H9 (cell line): ENCODE measurements around the gene C2orf72. TPM values are rescaled to one million over a fixed set of nuclear protein-coding genes. Genes with fewer than 3 reads are reported as not detected.

ENCODE experiments used
- DNase-seq: peaks from one replicate; pipeline ENCODE4 v3.0.0-alpha.2; 2017
- H2AFZ ChIP-seq: one replicate; pipeline ENCODE4 v1.6.1; 2013; ENCODE audit warnings: mild to moderate bottlenecking, low read length, control low read depth, moderate library complexity
- H2AK5ac ChIP-seq: 2 replicates; pipeline ENCODE4 v1.6.1; 2013; ENCODE audit warnings: low read length, control low read depth, mixed read lengths; ENCODE audit not compliant: insufficient read length
- H2BK120ac ChIP-seq: one replicate; pipeline ENCODE4 v1.6.1; 2013; ENCODE audit warnings: low read depth, mild to moderate bottlenecking, low read length, control low read depth, inconsistent platforms; ENCODE audit not compliant: poor library complexity, severe bottlenecking
- H2BK12ac ChIP-seq: 2 replicates; pipeline ENCODE4 v1.6.1; 2013; ENCODE audit warnings: low read length, control low read depth, mixed read lengths, low read depth; ENCODE audit not compliant: insufficient read length
- H2BK15ac ChIP-seq: 2 replicates; pipeline ENCODE4 v1.6.1; 2013; ENCODE audit warnings: low read depth, low read length, control low read depth
- H2BK20ac ChIP-seq: one replicate; pipeline ENCODE4 v1.6.1; 2013; ENCODE audit warnings: low read depth, mild to moderate bottlenecking, low read length, control low read depth, inconsistent platforms; ENCODE audit not compliant: poor library complexity, severe bottlenecking
- H2BK5ac ChIP-seq: 2 replicates; pipeline ENCODE4 v1.6.1; 2013; ENCODE audit warnings: low read length, control low read depth, mixed read lengths; ENCODE audit not compliant: insufficient read length
- H3K14ac ChIP-seq: 2 replicates; pipeline ENCODE4 v1.6.1; 2013; ENCODE audit warnings: low read length, control low read depth; ENCODE audit not compliant: insufficient read depth
- H3K18ac ChIP-seq: 2 replicates; pipeline ENCODE4 v1.6.1; 2013; ENCODE audit warnings: low read depth, mild to moderate bottlenecking, mixed read lengths, low read length, control low read depth; ENCODE audit not compliant: insufficient read length
- H3K23ac ChIP-seq: 2 replicates; pipeline ENCODE4 v1.6.1; 2013; ENCODE audit warnings: low read length, control low read depth, mixed read lengths, low read depth; ENCODE audit not compliant: insufficient read length
- H3K23me2 ChIP-seq: 2 replicates; pipeline ENCODE4 v1.6.1; 2013; ENCODE audit warnings: low read depth, mild to moderate bottlenecking, mixed read lengths, low read length, control low read depth; ENCODE audit not compliant: insufficient read length, poor library complexity, severe bottlenecking
- H3K27ac ChIP-seq: 2 replicates; pipeline ENCODE4 v1.5.1; 2013; ENCODE audit warnings: low read length, control low read depth, mixed read lengths, low read depth; ENCODE audit not compliant: insufficient read length
- H3K27me3 ChIP-seq: 2 replicates; pipeline ENCODE4 v1.6.1; 2013; ENCODE audit warnings: low read length, control low read depth, inconsistent platforms; ENCODE audit not compliant: insufficient read depth
- H3K4ac ChIP-seq: 2 replicates; pipeline ENCODE4 v1.6.1; 2013; ENCODE audit warnings: low read depth, mild to moderate bottlenecking, control low read depth, inconsistent platforms, low read length, moderate library complexity
- H3K4me1 ChIP-seq: 2 replicates; pipeline ENCODE4 v1.6.1; 2013; ENCODE audit warnings: low read length, control low read depth, inconsistent platforms; ENCODE audit not compliant: insufficient read depth
- H3K4me2 ChIP-seq: 2 replicates; pipeline ENCODE4 v1.6.1; 2013; ENCODE audit warnings: low read length, control low read depth, mixed read lengths; ENCODE audit not compliant: insufficient read length, insufficient read depth
- H3K56ac ChIP-seq: 2 replicates; pipeline ENCODE4 v1.6.1; 2013; ENCODE audit warnings: low read depth, mild to moderate bottlenecking, mixed read lengths, low read length, control low read depth; ENCODE audit not compliant: insufficient read length
- H3K79me1 ChIP-seq: 2 replicates; pipeline ENCODE4 v1.6.1; 2013; ENCODE audit warnings: low read depth, mild to moderate bottlenecking, moderate library complexity, low read length, control low read depth, inconsistent platforms; ENCODE audit not compliant: insufficient read depth, poor library complexity, severe bottlenecking
- H3K79me2 ChIP-seq: 2 replicates; pipeline ENCODE4 v1.6.1; 2013; ENCODE audit warnings: low read length, control low read depth, inconsistent platforms; ENCODE audit not compliant: insufficient read depth
- H3K9ac ChIP-seq: 2 replicates; pipeline ENCODE4 v1.6.1; 2013; ENCODE audit warnings: low read length, control low read depth, mixed read lengths; ENCODE audit not compliant: insufficient read length; ENCODE audit errors: extremely low read depth
- H3K9me3 ChIP-seq: one replicate; pipeline ENCODE4 v1.6.1; 2013; ENCODE audit warnings: low read depth, low read length, inconsistent platforms; ENCODE audit not compliant: control insufficient read depth
- H3T11ph ChIP-seq: one replicate; pipeline ENCODE4 v1.6.1; 2013; ENCODE audit warnings: mild to moderate bottlenecking, low read length, control low read depth, inconsistent platforms
- H4K20me1 ChIP-seq: one replicate; pipeline ENCODE4 v1.6.1; 2013; ENCODE audit not compliant: control insufficient read depth, insufficient read length, insufficient read depth
- H4K5ac ChIP-seq: 2 replicates; pipeline ENCODE4 v1.6.1; 2013; ENCODE audit warnings: low read depth, mild to moderate bottlenecking, mixed read lengths, low read length, control low read depth; ENCODE audit not compliant: insufficient read length
- H4K8ac ChIP-seq: replicated peaks from 2 replicates; pipeline ENCODE4 v1.6.1; 2013; ENCODE audit warnings: low read length, control low read depth, mixed read lengths, low read depth; ENCODE audit not compliant: insufficient read length
- H4K91ac ChIP-seq: 2 replicates; pipeline ENCODE4 v1.6.1; 2013; ENCODE audit warnings: low read depth, mild to moderate bottlenecking, moderate library complexity, mixed read lengths, low read length, control low read depth; ENCODE audit not compliant: insufficient read length
- H3K27ac Mint-ChIP-seq, 3 experiments: 2 replicates in 2 of 3; 3 replicates in 1 of 3; pipeline ENCODE4 v1.8.0; 2020 to 2021; ENCODE audit warnings: mixed read lengths in 3 of 3, mild to moderate bottlenecking in 1 of 3, moderate library complexity in 1 of 3
- H3K27me3 Mint-ChIP-seq: 2 replicates; pipeline ENCODE4 v1.8.0; 2021; ENCODE audit warnings: low read depth, mild to moderate bottlenecking, moderate library complexity, mixed read lengths
- H3K36me3 Mint-ChIP-seq, 3 experiments: 2 replicates in 2 of 3; 3 replicates in 1 of 3; pipeline ENCODE4 v1.8.0; 2020 to 2021; ENCODE audit warnings: low read depth in 3 of 3, mixed read lengths in 3 of 3; ENCODE audit not compliant: insufficient read depth in 1 of 3
- H3K4me1 Mint-ChIP-seq, 2 experiments: 2 replicates each; pipeline ENCODE4 v1.8.0; 2020; ENCODE audit warnings: mixed read lengths in 2 of 2
- H3K4me3 Mint-ChIP-seq, 2 experiments: 2 replicates in 1 of 2; 3 replicates in 1 of 2; pipeline ENCODE4 v1.8.0; 2020 to 2021; ENCODE audit warnings: mild to moderate bottlenecking in 2 of 2, mixed read lengths in 2 of 2, moderate library complexity in 1 of 2
- H3K9me3 Mint-ChIP-seq, 2 experiments: 2 replicates in 1 of 2; 3 replicates in 1 of 2; pipeline ENCODE4 v1.8.0; 2020; ENCODE audit warnings: mild to moderate bottlenecking in 2 of 2, mixed read lengths in 2 of 2, moderate library complexity in 1 of 2
- WGBS: extraction: QIAGEN DNeasy Blood & Tissue Kit; methylation state at CpG from one replicate; pipeline ENCODE4 v1.1.7; 2013; ENCODE audit warnings: missing lambda C conversion rate, low lambda C conversion rate, mixed read lengths; ENCODE audit not compliant: insufficient read length; ENCODE audit errors: extremely low coverage; 5-methylcytosine and 5-hydroxymethylcytosine counted together
- total RNA-seq: library from RNA; stranded (reverse); gene quantifications from 2 replicates; pipeline ENCODE4 v1.2.1, GENCODE V29; 2021
- TF ChIP-seq, protein P1 (sequence below): fragments of 200-600 bp; sonication (generic); conservative IDR thresholded peaks from 3 replicates; pipeline ENCODE4 v1.8.0; 2021; ENCODE audit warnings: antibody characterized with exemption, mild to moderate bottlenecking

The C2orf72 gene
- total RNA-seq, 1 experiment from 2014 or later: 1.0 TPM

GRCh38 chr2:231001921-231002320 lies 35.4 kb upstream of the C2orf72 start:
- Histone ChIP-seq H3K23me2 (no peaks in the 10 kb centered on the region), H2BK120ac (no peak overlapping the region), H3K79me2 (no peaks in the 10 kb centered on the region), H3K9me3 (peaks cover 1% of the 10 kb centered on the region), H3K14ac (no peak overlapping the region), H3K56ac (no peak overlapping the region), H3T11ph (no peak overlapping the region), H4K20me1 (no peaks in the 10 kb centered on the region), H3K27ac (no peak overlapping the region), H2BK20ac (no peak overlapping the region), H3K27me3 (no peaks in the 10 kb centered on the region; the same call in 1 of the 2 replicates), H3K4me1 (no peaks in the 10 kb centered on the region), H4K5ac (no peak overlapping the region), H2BK5ac (no peak overlapping the region), H3K9ac (no peak overlapping the region), H4K91ac (no peak overlapping the region), H2AFZ (no peak overlapping the region), H4K8ac (no peak overlapping the region), H2AK5ac (no peak overlapping the region), H3K4ac (no peak overlapping the region), H3K79me1 (no peaks in the 10 kb centered on the region), H3K18ac (no peak overlapping the region), H2BK12ac (no peak overlapping the region), H3K4me2 (no peak overlapping the region), H3K23ac (no peak overlapping the region), H2BK15ac (no peak overlapping the region)
- no peak overlapping the region for H3K27ac Mint-ChIP-seq
- no CpG with 5 or more reads among the region's 4 CpGs for WGBS
- peaks cover 9 to 10% (median 9%) of the 10 kb centered on the region in 3 experiments for H3K36me3 Mint-ChIP-seq
- peaks cover 4 to 8% of the 10 kb centered on the region in 2 experiments; a peak in 2 of 4 replicates for H3K4me1 Mint-ChIP-seq
- TF ChIP-seq, protein P1, sequence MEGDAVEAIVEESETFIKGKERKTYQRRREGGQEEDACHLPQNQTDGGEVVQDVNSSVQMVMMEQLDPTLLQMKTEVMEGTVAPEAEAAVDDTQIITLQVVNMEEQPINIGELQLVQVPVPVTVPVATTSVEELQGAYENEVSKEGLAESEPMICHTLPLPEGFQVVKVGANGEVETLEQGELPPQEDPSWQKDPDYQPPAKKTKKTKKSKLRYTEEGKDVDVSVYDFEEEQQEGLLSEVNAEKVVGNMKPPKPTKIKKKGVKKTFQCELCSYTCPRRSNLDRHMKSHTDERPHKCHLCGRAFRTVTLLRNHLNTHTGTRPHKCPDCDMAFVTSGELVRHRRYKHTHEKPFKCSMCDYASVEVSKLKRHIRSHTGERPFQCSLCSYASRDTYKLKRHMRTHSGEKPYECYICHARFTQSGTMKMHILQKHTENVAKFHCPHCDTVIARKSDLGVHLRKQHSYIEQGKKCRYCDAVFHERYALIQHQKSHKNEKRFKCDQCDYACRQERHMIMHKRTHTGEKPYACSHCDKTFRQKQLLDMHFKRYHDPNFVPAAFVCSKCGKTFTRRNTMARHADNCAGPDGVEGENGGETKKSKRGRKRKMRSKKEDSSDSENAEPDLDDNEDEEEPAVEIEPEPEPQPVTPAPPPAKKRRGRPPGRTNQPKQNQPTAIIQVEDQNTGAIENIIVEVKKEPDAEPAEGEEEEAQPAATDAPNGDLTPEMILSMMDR: no peak
- peaks cover 62% of the 10 kb centered on the region for H3K27me3 Mint-ChIP-seq
- H3K4me3 Mint-ChIP-seq: no peak overlapping the region
- DNase-seq: no peak
- peaks cover 12 to 20% of the 10 kb centered on the region in 2 experiments for H3K9me3 Mint-ChIP-seq
